ENCODE measurements around the gene SLX4IP. TPM values are rescaled to one million over a fixed set of nuclear protein-coding genes. Genes with fewer than 3 reads are reported as not detected.

SLX4IP gene
- total and polyA plus RNA-seq, 4 donors, result 1.2 to 9.5 (median 4.3) TPM

- TF ChIP-seq, protein P1, sequence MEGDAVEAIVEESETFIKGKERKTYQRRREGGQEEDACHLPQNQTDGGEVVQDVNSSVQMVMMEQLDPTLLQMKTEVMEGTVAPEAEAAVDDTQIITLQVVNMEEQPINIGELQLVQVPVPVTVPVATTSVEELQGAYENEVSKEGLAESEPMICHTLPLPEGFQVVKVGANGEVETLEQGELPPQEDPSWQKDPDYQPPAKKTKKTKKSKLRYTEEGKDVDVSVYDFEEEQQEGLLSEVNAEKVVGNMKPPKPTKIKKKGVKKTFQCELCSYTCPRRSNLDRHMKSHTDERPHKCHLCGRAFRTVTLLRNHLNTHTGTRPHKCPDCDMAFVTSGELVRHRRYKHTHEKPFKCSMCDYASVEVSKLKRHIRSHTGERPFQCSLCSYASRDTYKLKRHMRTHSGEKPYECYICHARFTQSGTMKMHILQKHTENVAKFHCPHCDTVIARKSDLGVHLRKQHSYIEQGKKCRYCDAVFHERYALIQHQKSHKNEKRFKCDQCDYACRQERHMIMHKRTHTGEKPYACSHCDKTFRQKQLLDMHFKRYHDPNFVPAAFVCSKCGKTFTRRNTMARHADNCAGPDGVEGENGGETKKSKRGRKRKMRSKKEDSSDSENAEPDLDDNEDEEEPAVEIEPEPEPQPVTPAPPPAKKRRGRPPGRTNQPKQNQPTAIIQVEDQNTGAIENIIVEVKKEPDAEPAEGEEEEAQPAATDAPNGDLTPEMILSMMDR (IDR thresholded peaks at IDR 0.05; ENCODE audit: control extremely low read depth, extremely low read depth), result no peak
- ATAC-seq (ENCODE audit: insufficient read depth, low FRiP score) (no peak), DNase-seq (peak in 1 of 3 donors; percentile 8)
- peak overlapping the region; percentile 69 to 86 for H3K9ac ChIP-seq (ENCODE audit: insufficient read depth in 1 of 2, low read length in 2 of 2)
- no peaks in the 10 kb centered on the region for H3K27me3 ChIP-seq (ENCODE audit: control insufficient read depth in 3 of 3, insufficient read depth in 3 of 3, low read length in 2 of 3)
- peaks cover 0 to 19% (median 7%) of the 10 kb centered on the region in 5 donors for H3K4me1 ChIP-seq (ENCODE audit: control insufficient read depth in 5 of 5, insufficient read depth in 5 of 5, low read length in 5 of 5)
- peak overlapping the region; percentile 68 for H3K4me3 ChIP-seq
- no peaks in the 10 kb centered on the region for H3K9me3 ChIP-seq (ENCODE audit: control insufficient read depth in 4 of 4, insufficient read depth in 3 of 4, low read length in 3 of 4)
- H3K36me3 ChIP-seq (ENCODE audit: control insufficient read depth in 4 of 4, insufficient read depth in 4 of 4, low read length in 4 of 4), result peaks cover 0 to 3% (median 0%) of the 10 kb centered on the region in 4 donors
- H3K27ac ChIP-seq (ENCODE audit: low read depth in 1 of 2, low read length in 1 of 2), result peak overlapping the region; percentile 90 to 95
- whole genome bisulfite sequencing, 2 donors, result 51 to 57% methylated on average over 30 of the region's 30 CpGs
These were observed 2.0 kb upstream of the SLX4IP start for GRCh38 chr20:10433014-10433622.

DNA sequence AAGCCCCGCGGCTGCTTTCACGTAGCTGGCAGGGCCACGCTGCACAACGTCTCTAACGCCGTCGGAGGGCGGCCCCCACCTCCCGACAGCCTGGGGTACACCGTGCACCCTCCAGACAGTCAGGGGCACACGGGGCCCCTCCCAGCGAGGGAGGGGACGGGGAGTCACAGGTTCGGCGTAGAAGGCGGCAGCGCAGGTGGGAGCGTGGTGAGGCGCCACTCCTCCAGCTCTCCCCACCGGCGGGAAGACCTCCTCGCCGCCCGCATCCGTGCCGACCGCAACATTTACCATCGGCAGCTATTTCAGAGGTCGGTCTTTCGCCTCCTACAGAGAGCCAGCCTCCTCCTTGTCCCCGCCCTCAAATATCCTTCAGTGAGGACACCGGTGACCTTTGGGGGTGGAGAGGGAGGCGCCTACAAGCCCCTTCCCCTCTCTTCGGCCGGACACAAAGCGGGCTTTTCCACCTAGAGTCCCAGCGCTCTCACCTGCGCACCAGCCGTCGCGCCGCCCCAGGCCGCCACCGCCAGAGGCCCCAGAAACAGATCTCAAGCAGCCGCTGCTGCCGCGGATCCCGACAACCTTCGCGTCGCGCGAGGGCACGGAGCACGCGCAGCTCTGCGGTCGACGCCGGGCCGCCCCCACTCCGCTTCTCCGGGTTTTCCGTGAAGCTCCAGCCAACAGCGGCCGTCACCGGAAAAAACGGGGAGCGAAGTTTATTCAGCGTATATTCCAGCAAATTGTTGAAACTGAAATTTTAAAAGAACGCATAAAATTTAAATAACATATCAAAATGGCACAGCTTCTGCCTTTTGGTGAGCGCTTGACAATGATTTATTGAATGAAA, 1.3 kb upstream of the SLX4IP start, which contains the start of gene MKKS:
Gene MKKS (minus strand): TSS at position 600 of the 844 bp plus-strand sequence. CDS start 20,708 bp downstream, outside the sequence.
- Histone ChIP-seq H3K9ac (ENCODE audit: insufficient read depth in 1 of 2, low read length in 2 of 2) (peak within 1 kb of the TSS; percentile 86 to 98), H3K27ac (ENCODE audit: low read depth in 1 of 2, low read length in 1 of 2) (peak within 1 kb of the TSS; percentile 90 to 95), H3K36me3 (ENCODE audit: control insufficient read depth in 4 of 4, insufficient read depth in 4 of 4, low read length in 4 of 4) (peaks cover 0 to 3% (median 0%) of the 10 kb centered on the region in 4 donors), H3K9me3 (ENCODE audit: control insufficient read depth in 4 of 4, insufficient read depth in 3 of 4, low read length in 3 of 4) (no peaks in the 10 kb centered on the region), H3K27me3 (ENCODE audit: control insufficient read depth in 3 of 3, insufficient read depth in 3 of 3, low read length in 2 of 3) (no peaks in the 10 kb centered on the region), H3K4me1 (ENCODE audit: control insufficient read depth in 5 of 5, insufficient read depth in 5 of 5, low read length in 5 of 5) (peaks cover 0 to 19% (median 7%) of the 10 kb centered on the region in 5 donors), H3K4me3 (peak within 1 kb of the TSS; percentile 68)
- WGBS, 2 donors, result 0% methylated on average over 67 to 73 of the region's 73 CpGs
- DNase-seq (peak; percentile 93 to 97 (median 96)), ATAC-seq (ENCODE audit: insufficient read depth, low FRiP score) (peak; percentile 87)
- TF ChIP-seq, protein P1 (IDR thresholded peaks at IDR 0.05; ENCODE audit: control extremely low read depth, extremely low read depth), result no peak

GRCh38 chr20:10434467-10434831, 656 bp upstream of the SLX4IP start:
- Histone ChIP-seq H3K27ac (ENCODE audit: low read depth in 1 of 2, low read length in 1 of 2) (peak overlapping the region; percentile 87 to 90), H3K4me3 (peak overlapping the region; percentile 68), H3K27me3 (ENCODE audit: control insufficient read depth in 3 of 3, insufficient read depth in 3 of 3, low read length in 2 of 3) (no peaks in the 10 kb centered on the region), H3K4me1 (ENCODE audit: control insufficient read depth in 5 of 5, insufficient read depth in 5 of 5, low read length in 5 of 5) (peaks cover 0 to 19% (median 7%) of the 10 kb centered on the region in 5 donors), H3K36me3 (ENCODE audit: control insufficient read depth in 4 of 4, insufficient read depth in 4 of 4, low read length in 4 of 4) (peaks cover 0 to 3% (median 0%) of the 10 kb centered on the region in 4 donors), H3K9ac (ENCODE audit: insufficient read depth in 1 of 2, low read length in 2 of 2) (peak overlapping the region; percentile 75 to 98), H3K9me3 (ENCODE audit: control insufficient read depth in 4 of 4, insufficient read depth in 3 of 4, low read length in 3 of 4) (no peaks in the 10 kb centered on the region)
- TF ChIP-seq, protein P1 (IDR thresholded peaks at IDR 0.05; ENCODE audit: control extremely low read depth, extremely low read depth), result no peak
- ATAC-seq (ENCODE audit: insufficient read depth, low FRiP score), result peak; percentile 88
- DNase-seq, result peak; percentile 97 to 100 (median 100)
- WGBS, 2 donors, result 0% methylated on average over 17 of the region's 17 CpGs
